GM10266 (cell line): ENCODE results near the gene NPIPA3.
"Not testable (repeated sequence)": the region's sequence is repeated elsewhere in the genome, so short reads cannot be mapped to it uniquely, and the experiment has no call there.

Source experiments
- DNase-seq: peaks from one replicate; pipeline ENCODE4 v3.0.0; 2012; ENCODE audit errors: extremely low spot score
- TF ChIP-seq, protein P1 (sequence below): IDR thresholded peaks from 2 replicates; pipeline ENCODE4 v1.5.1; 2012; ENCODE audit warnings: mild to moderate bottlenecking, low read depth; ENCODE audit not compliant: control insufficient read depth, insufficient read depth; ENCODE audit errors: missing control alignments

Gene NPIPA3

DNA sequence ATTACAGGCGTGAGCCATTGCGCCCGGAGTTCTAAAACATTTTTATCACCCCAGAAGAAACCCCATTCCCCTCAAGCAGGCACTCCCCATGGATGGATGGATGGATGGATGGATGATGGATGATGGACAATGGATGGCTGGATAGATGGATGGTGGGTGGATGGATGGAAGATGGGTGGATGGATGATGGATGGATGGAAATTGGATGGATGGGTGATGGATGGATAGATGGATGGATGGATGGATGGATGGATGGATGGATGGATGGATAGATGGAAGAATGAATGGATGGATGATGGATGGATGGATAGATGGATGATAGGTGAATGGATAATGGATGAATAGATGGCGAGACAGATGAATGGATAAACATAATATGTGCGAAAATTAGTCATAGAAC lies 25.6 kb upstream of the NPIPA3 start:
- DNase-seq, result no peak
- TF ChIP-seq, protein P1, sequence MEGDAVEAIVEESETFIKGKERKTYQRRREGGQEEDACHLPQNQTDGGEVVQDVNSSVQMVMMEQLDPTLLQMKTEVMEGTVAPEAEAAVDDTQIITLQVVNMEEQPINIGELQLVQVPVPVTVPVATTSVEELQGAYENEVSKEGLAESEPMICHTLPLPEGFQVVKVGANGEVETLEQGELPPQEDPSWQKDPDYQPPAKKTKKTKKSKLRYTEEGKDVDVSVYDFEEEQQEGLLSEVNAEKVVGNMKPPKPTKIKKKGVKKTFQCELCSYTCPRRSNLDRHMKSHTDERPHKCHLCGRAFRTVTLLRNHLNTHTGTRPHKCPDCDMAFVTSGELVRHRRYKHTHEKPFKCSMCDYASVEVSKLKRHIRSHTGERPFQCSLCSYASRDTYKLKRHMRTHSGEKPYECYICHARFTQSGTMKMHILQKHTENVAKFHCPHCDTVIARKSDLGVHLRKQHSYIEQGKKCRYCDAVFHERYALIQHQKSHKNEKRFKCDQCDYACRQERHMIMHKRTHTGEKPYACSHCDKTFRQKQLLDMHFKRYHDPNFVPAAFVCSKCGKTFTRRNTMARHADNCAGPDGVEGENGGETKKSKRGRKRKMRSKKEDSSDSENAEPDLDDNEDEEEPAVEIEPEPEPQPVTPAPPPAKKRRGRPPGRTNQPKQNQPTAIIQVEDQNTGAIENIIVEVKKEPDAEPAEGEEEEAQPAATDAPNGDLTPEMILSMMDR, result no peak

DNA sequence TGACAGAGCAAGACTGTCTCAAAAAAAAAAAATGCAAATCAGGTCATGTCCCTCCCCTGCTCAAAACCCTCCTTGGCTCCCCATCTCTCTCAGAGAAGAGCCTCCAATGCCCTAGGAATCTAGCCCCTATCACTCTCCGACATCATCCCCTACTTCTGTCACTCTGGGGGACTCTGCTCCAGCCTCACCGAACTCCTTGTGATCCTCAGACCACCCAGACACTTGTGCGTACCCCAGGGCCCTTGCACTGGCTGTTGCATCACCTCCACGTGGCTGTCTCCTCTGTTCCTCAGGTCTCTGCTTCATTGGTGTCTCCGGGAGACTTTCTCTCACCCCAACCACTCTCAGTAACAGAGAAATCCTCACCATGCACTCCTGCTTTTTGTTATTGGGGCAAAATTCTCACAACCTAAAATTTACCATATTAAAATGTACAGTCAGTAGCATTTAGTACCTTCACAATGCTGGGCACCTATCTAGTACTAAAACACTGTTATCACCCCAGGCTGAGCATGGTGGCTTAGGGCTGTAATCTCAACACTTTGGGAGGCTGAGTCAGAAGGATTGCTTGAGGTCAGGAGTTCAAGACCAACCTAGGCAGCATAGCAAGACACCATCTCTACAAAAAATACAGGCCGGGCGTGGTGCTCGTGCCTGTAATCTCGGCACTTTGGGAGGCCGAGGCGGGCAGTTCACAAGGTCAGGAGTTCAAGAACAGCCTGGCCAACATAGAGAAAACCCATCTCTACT lies 24.3 kb upstream of the NPIPA3 start:
- TF ChIP-seq, protein P1, result no peak
- no peak for DNase-seq

DNA sequence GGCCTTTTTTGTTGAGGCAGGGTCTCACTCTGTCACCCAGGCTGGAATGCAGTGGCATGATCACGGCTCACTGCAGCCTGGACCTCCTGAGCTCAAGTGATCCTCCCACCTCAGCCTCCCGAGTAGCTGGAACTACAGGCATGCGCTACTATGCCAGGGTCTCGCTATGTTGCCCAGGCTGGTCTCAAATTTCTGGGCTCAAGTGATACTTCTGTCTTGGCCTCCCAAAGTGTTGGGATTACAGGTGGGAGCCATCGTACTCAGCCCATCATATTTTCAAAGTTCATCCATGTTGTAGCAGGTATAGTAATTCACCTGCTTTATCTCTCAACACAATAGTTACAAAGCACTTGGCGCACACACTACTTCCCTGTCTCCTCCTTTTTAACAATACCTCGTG lies 22.8 kb upstream of the NPIPA3 start:
- not testable (repeated sequence) for DNase-seq

DNA sequence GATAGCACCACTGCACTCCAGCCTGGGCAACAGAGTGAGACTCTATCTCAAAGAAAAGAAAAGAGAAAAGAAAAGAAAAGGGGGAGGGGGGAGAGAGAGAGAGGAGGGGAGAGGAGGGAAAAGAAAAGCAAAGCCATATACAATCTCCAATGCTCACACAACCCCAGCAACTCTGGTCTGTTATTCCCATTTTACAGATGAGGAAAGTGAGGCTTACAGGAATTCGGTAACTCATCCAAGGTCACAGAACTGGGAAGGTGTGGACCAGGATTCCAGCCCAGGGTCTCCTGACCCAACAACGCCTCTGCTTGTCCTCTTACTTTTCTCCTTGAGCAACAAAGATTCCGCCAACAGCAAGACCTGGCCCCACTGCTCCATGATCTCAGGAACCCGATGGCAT lies 22.1 kb upstream of the NPIPA3 start:
- TF ChIP-seq, protein P1, result no peak
- DNase-seq, result no peak

DNA sequence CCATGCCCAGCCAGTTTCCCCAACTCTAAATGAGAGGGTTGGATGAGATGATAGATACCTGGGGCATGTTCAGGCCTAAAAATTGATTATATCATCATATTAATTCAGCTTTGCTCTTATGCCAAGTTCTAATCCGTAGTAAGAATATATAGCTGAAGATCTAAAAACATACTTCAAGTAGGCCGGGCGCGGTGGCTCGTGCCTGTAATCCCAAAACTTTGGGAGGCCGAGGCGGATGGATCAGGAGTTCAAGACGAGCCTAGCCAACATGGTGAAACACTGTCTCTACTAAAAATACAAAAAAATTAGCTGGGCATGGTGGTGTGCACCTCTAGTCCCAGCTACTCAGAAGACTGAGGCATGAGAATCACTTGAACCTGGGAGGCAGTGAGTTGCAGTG lies 21.1 kb upstream of the NPIPA3 start:
- TF ChIP-seq, protein P1, result no peak
- DNase-seq, result no peak

DNA sequence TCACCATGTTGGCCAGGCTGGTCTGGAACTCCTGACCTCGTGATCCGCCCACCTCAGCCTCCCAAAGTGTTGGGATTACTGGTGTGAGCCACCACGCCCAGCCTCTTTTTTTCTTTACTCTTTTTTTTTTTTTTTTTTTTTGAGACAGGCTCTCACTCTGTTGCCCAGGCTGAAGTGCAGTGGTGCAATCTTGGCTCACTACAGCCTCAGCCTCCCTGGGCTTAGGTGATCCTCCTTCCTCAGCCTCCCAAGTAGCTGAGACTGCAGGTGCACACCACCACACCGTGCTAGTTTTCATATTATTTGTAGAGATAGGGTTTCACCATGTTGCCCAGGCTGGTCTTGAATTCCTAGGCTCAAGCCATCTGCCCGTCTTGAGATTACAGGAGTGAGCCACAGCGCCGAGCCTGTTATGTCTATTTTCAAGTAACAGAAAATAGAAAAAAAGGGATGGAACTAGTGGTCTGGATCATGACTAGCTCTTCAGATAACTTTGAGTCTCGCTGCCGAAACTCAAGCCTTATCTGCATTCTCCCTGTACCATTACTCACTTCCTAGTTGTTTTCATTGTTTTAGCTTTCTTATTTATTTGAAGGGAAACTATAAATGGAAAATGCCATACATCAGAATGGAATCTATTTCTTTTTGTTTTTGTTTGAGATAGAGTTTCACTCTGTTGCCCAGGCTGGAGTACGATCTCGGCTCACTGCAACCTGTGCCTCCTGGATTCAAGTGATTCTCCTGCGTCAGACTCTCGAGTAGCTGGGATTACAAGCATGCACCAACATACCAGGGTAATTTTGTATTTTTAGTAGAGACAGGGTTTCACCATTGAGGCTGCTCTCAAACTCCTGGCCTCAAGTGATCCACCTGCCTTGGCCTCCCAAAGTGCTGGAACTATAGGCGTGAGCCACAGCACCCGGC lies 17.1 kb upstream of the NPIPA3 start:
- DNase-seq, result not testable (repeated sequence)

DNA sequence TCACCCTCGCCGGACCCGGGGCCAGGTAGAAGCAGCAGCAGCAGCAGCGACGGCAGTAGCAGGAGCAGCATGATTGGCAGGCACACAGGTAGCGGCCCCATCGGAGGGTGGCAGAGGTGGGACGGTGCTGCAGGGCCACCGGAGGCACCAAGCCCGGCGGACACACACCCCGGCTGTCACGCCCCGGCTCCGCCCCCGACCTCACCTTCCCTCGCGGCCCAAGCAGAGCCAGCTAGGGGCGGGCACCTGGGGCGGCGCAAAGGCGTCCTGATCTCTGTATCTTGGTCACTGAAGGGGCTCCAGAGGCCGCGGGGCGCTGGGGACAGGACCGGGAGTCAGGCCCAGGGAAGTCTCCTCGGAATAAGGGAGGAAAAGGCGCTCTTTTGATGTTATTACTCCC lies 9.1 kb upstream of the NPIPA3 start, which contains the start of gene PLA2G10:
Gene PLA2G10 (minus strand): TSS at position 180 of the 400 bp plus-strand sequence. CDS start 79 bp downstream, at position 101.
- DNase-seq, result not testable (repeated sequence)

DNA sequence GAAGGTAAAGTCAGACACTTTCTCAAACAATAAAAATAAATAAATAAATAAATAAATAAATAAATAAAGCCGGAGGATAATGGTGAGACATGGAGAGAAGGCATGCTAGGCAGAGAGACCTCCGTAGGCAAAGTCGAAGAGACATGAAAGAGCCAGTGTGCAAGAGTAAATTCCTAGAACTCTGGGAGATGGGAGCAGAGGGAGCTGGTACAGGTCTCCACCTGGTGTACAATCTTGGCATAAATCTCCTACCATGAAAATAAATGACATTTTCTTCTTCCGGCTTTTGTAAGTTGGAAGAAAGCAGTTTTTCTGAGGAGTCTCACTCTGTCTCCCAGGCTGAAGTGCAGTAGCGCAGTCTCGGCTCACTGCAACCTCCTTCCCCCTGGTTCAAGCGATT lies 1.4 kb upstream of the NPIPA3 start:
- DNase-seq, result not testable (repeated sequence)

DNA sequence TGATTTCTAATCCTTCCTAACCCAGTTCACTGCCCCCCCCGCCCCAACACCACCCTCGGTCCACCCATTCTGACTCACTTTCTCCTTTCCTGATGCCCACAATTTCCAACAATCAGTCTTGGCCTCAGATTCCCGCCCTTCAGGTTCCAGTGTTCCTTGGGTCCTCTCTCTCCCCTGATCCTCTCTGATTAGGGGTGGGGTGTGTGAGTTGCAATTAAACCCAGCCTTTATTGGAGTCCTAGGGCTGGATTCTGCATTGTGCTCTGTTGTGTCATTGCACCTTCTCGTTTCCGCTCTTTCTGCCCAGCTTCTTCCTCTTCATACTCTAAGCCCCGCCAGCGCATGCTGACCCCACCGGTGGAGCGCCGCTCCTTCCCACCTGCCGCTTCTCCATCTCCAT lies 539 bp upstream of the NPIPA3 start:
- DNase-seq, result not testable (repeated sequence)

DNA sequence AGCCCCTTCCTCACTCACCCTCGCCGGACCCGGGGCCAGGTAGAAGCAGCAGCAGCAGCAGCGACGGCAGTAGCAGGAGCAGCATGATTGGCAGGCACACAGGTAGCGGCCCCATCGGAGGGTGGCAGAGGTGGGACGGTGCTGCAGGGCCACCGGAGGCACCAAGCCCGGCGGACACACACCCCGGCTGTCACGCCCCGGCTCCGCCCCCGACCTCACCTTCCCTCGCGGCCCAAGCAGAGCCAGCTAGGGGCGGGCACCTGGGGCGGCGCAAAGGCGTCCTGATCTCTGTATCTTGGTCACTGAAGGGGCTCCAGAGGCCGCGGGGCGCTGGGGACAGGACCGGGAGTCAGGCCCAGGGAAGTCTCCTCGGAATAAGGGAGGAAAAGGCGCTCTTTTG lies 30.0 kb downstream of the NPIPA3 start:
- not testable (repeated sequence) for DNase-seq

DNA sequence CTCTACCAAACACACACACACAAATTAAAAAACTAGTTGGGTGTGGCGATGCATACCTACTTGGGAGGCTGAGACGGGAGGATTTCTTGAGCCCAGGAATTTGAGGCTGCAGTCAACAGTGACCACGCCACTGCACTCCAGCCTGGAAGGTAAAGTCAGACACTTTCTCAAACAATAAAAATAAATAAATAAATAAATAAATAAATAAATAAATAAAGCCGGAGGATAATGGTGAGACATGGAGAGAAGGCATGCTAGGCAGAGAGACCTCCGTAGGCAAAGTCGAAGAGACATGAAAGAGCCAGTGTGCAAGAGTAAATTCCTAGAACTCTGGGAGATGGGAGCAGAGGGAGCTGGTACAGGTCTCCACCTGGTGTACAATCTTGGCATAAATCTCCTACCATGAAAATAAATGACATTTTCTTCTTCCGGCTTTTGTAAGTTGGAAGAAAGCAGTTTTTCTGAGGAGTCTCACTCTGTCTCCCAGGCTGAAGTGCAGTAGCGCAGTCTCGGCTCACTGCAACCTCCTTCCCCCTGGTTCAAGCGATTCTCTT lies 37.7 kb downstream of the NPIPA3 start:
- not testable (repeated sequence) for DNase-seq

DNA sequence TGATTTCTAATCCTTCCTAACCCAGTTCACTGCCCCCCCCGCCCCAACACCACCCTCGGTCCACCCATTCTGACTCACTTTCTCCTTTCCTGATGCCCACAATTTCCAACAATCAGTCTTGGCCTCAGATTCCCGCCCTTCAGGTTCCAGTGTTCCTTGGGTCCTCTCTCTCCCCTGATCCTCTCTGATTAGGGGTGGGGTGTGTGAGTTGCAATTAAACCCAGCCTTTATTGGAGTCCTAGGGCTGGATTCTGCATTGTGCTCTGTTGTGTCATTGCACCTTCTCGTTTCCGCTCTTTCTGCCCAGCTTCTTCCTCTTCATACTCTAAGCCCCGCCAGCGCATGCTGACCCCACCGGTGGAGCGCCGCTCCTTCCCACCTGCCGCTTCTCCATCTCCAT lies 38.6 kb downstream of the NPIPA3 start:
- DNase-seq, result not testable (repeated sequence)

DNA sequence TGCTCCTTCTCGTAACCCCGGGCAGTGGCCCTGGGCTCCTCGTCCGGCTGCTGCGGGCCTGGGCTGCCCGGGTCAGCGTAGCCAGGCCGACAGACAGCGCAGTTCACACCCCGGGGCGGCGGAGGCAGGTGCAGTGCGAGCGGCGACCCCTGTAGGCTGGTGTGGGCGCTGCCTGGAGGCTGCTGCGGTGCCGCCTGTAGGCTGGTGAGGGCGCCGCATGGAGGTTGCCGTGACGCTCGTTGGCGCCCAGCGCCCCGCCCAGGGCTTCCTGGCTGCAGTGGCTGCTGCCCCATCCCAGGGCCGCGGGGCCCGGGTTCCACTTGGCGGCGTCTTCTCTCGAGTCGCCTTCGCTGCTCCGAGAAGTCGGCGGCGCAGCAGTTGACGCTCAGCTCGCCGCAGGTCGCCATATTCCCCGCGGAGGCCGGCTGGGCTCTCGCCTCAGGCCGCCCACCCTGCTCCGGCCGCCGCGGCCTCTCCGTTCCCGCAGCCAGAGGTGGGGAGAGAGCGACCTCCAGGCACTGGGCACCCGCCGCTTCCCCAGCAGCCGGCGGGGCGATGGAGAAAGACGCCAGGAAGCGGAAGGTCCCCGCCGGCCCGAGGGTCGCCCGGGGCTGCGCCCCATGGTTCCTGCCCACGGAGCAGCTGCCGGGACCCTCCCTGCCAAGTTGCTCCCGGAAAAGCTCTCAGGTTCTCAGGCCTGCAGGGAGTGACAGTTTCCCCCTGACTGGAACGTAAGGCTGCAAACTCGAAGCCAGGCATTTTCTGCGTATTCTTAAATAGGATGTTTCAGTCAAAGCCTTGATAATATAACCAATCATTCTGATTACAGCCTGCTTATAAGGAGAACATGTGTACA lies 39.3 kb downstream of the NPIPA3 start, which contains the start of gene NPIPA2:
Gene NPIPA2 (plus strand): TSS at position 261 of the 856 bp plus-strand sequence. CDS start 5,533 bp downstream, outside the sequence.
- DNase-seq, result not testable (repeated sequence)

DNA sequence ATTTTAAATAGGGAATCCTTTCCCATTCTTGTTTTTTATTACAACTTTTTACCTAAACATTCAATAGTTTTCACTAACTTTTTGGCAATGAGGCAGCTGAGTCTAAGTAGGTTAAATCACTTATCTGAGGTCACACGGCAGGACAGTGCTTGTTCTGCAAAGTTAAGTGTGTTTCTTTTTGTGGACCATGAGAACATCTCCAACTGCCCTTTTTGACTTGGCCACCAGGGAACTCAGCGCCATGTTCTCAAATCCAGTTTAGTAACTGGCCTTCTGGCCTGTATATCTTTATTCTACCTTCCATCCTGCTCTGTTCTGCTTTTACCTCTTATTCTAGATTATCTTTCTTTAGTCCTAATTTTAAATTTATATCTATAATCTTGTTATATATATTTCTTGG lies 70.4 kb downstream of the NPIPA3 start:
- not testable (repeated sequence) for DNase-seq
